ENCODE data around the gene CDC7. TPM values are rescaled to one million over a fixed set of nuclear protein-coding genes. Genes with fewer than 3 reads are reported as not detected.
"Not testable (repeated sequence)": the region's sequence is repeated elsewhere in the genome, so short reads cannot be mapped to it uniquely, and the experiment has no call there.

CDC7 gene
- total RNA-seq, 1 experiment from 2014 or later: 41.6 TPM

DNA sequence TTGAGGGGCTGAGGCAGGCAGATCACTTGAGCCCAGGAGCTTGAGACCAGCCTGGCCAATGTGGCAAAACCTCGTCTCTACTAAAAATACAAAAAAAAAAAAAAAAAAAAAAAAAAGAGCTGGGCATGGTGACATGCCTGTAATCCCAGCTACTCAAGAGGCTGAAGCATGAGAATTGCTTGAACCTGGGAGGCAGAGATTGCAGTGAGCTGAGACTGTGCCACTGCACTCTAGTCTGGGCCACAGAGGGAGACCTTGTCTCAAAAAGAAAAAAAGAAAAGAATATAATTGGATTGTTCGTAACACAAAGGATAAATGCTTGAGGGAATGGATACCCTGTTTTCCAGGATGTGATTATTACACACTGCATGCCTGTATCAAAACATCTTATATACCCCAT lies 18.5 kb downstream of the CDC7 start:
- peaks cover 29 to 53% (median 50%) of the 10 kb centered on the region in 3 experiments; a peak in 6 of 7 replicates for H3K36me3 Mint-ChIP-seq (ENCODE audit: insufficient read depth in 1 of 3, low read depth in 3 of 3)
- not testable (repeated sequence) for H3K4me3 Mint-ChIP-seq; H2BK5ac ChIP-seq (ENCODE audit: insufficient read length, low read length); H3K9ac ChIP-seq (ENCODE audit: extremely low read depth, insufficient read length, low read length); H4K5ac ChIP-seq (ENCODE audit: insufficient read length, low read depth, low read length); H2BK20ac ChIP-seq (ENCODE audit: low read depth, low read length, poor library complexity, severe bottlenecking); H2AK5ac ChIP-seq (ENCODE audit: insufficient read length, low read length); H2BK12ac ChIP-seq (ENCODE audit: insufficient read length, low read depth, low read length); H3K4me2 ChIP-seq (ENCODE audit: insufficient read depth, insufficient read length, low read length); H3K4ac ChIP-seq (ENCODE audit: low read depth, low read length); H2AFZ ChIP-seq (ENCODE audit: low read length); DNase-seq; H3K14ac ChIP-seq (ENCODE audit: insufficient read depth, low read length); H4K91ac ChIP-seq (ENCODE audit: insufficient read length, low read depth, low read length); H2BK120ac ChIP-seq (ENCODE audit: low read depth, low read length, poor library complexity, severe bottlenecking); H3K23ac ChIP-seq (ENCODE audit: insufficient read length, low read depth, low read length); H3K27me3 Mint-ChIP-seq (ENCODE audit: low read depth); H3K79me2 ChIP-seq (ENCODE audit: insufficient read depth, low read length); H4K8ac ChIP-seq (replicated peaks; ENCODE audit: insufficient read length, low read depth, low read length); H3K4me1 ChIP-seq (ENCODE audit: insufficient read depth, low read length); H3K9me3 Mint-ChIP-seq; H4K20me1 ChIP-seq (ENCODE audit: control insufficient read depth, insufficient read depth, insufficient read length); H3T11ph ChIP-seq (ENCODE audit: low read length); H3K27ac ChIP-seq (ENCODE audit: insufficient read length, low read depth, low read length); H3K18ac ChIP-seq (ENCODE audit: insufficient read length, low read depth, low read length); H3K23me2 ChIP-seq (ENCODE audit: insufficient read length, low read depth, low read length, poor library complexity, severe bottlenecking); H3K4me1 Mint-ChIP-seq; H2BK15ac ChIP-seq (ENCODE audit: low read depth, low read length); H3K9me3 ChIP-seq (ENCODE audit: control insufficient read depth, low read depth, low read length); H3K27ac Mint-ChIP-seq; H3K27me3 ChIP-seq (ENCODE audit: insufficient read depth, low read length); H3K79me1 ChIP-seq (ENCODE audit: insufficient read depth, low read depth, low read length, poor library complexity, severe bottlenecking); H3K56ac ChIP-seq (ENCODE audit: insufficient read length, low read depth, low read length)
- no CpG with 5 or more reads among the region's 2 CpGs for WGBS (ENCODE audit: extremely low coverage, insufficient read length, low lambda C conversion rate)
